Stimulated activated CD4-positive, alpha-beta T cell treated with anti-CD3 and anti-CD28 coated beads, Interleukin-1b, Interleukin-23, amount 100 ng/mL, for 48 hours (primary cell): ENCODE measurements around the gene BLTP2.
"Not testable (repeated sequence)": the region's sequence is repeated elsewhere in the genome, so short reads cannot be mapped to it uniquely, and the experiment has no call there.

Experiments
- DNase-seq: peaks from one replicate; pipeline ENCODE4 v3.0.0-alpha.2; 2020

Gene BLTP2

GRCh38 chr17:28644787-28645575 lies at the start of gene BLTP2:
BLTP2 (minus strand) TSS chr17:28645158; CDS start chr17:28645056, 102 bp downstream.
- DNase-seq = peak; percentile 96

- DNase-seq = no peak
These were observed 48.9 kb upstream of the BLTP2 start for GRCh38 chr17:28693869-28694268.

- DNase-seq = no peak
These were observed 44.1 kb upstream of the BLTP2 start for GRCh38 chr17:28689011-28689410.

GRCh38 chr17:28688481-28688880 lies 43.5 kb upstream of the BLTP2 start:
- DNase-seq = no peak

- no peak for DNase-seq
These were observed 41.3 kb upstream of the BLTP2 start for GRCh38 chr17:28686296-28686695.

- DNase-seq = no peak
These were observed 40.4 kb upstream of the BLTP2 start for GRCh38 chr17:28685366-28685765.

GRCh38 chr17:28684963-28685362 lies 40.0 kb upstream of the BLTP2 start:
- no peak for DNase-seq

- no peak for DNase-seq
These were observed 37.7 kb upstream of the BLTP2 start for GRCh38 chr17:28682655-28683054.

- no peak for DNase-seq
These were observed 31.0 kb upstream of the BLTP2 start for GRCh38 chr17:28675980-28676379.

- DNase-seq = no peak
These were observed 30.5 kb upstream of the BLTP2 start for GRCh38 chr17:28675490-28675889.

- DNase-seq = no peak
These were observed 25.0 kb upstream of the BLTP2 start for GRCh38 chr17:28669918-28670317.

GRCh38 chr17:28667870-28668269 lies 22.9 kb upstream of the BLTP2 start:
- no peak for DNase-seq

GRCh38 chr17:28665994-28666393 lies 21.0 kb upstream of the BLTP2 start:
- no peak for DNase-seq

- DNase-seq = no peak
These were observed 18.8 kb upstream of the BLTP2 start for GRCh38 chr17:28663723-28664122.

- DNase-seq = no peak
These were observed 17.5 kb upstream of the BLTP2 start for GRCh38 chr17:28662527-28662829.

- DNase-seq = peak; percentile 95
These were observed 16.9 kb upstream of the BLTP2 start, which contains the start of the genes SDF2 and SUPT6H for GRCh38 chr17:28661635-28662526. SDF2 (minus strand) TSS chr17:28661906; CDS start chr17:28661876, 30 bp downstream. SUPT6H (plus strand) TSS chr17:28662205; CDS start chr17:28673402, 11,197 bp downstream.

GRCh38 chr17:28659497-28659881 lies 14.5 kb upstream of the BLTP2 start:
- DNase-seq = not testable (repeated sequence)

GRCh38 chr17:28658766-28659496 lies 14.0 kb upstream of the BLTP2 start:
- DNase-seq = not testable (repeated sequence)

- DNase-seq = not testable (repeated sequence)
These were observed 13.4 kb upstream of the BLTP2 start for GRCh38 chr17:28658342-28658741.

- no peak for DNase-seq
These were observed 12.8 kb upstream of the BLTP2 start for GRCh38 chr17:28657756-28658155.

GRCh38 chr17:28655160-28655559 lies 10.2 kb upstream of the BLTP2 start:
- no peak for DNase-seq

- DNase-seq = no peak
These were observed 3.7 kb upstream of the BLTP2 start for GRCh38 chr17:28648698-28649097.
